Large intestine (tissue), 1 donor: ENCODE results near the gene SEMA3G. TPM values are rescaled to one million over a fixed set of nuclear protein-coding genes. Genes with fewer than 3 reads are reported as not detected.

ENCODE experiments used
- polyA plus RNA-seq: library from polyadenylated mRNA; unstranded; fragments of 120-200 nt; gene quantifications from one replicate; pipeline ENCODE4 v1.2.1, GENCODE V29; 2013

The SEMA3G gene
- polyA plus RNA-seq, 1 donor = 2.9 TPM

Other genes with a start within 250 kb of the SEMA3G start
- gene ALAS1, start 246.9 kb downstream of the SEMA3G start, polyA plus RNA-seq = 37.2 TPM
- gene TLR9, start 219.5 kb downstream of the SEMA3G start, polyA plus RNA-seq = 0.37 TPM
- gene TWF2, start 205.9 kb downstream of the SEMA3G start, polyA plus RNA-seq = 19.9 TPM
- gene PPM1M, start 199.3 kb downstream of the SEMA3G start, polyA plus RNA-seq = 11.0 TPM
- 71.9 TPM for gene WDR82, start 166.5 kb downstream of the SEMA3G start, polyA plus RNA-seq
- gene GLYCTK, start 157.3 kb downstream of the SEMA3G start, polyA plus RNA-seq = 165 TPM
- gene DNAH1, start 128.8 kb downstream of the SEMA3G start, polyA plus RNA-seq = 22.9 TPM
- 59.0 TPM for gene BAP1, start 35.1 kb downstream of the SEMA3G start, polyA plus RNA-seq
- 10.4 TPM for gene PHF7, start 34.4 kb downstream of the SEMA3G start, polyA plus RNA-seq
- 1.8 TPM for gene TNNC1, start 8.9 kb upstream of the SEMA3G start, polyA plus RNA-seq
- 85.9 TPM for gene NISCH, start 10.5 kb upstream of the SEMA3G start, polyA plus RNA-seq
- 43.5 TPM for gene STAB1, start 50.2 kb upstream of the SEMA3G start, polyA plus RNA-seq
- 67.6 TPM for gene NT5DC2, start 88.8 kb upstream of the SEMA3G start, polyA plus RNA-seq
- gene UQCC5, start 91.5 kb upstream of the SEMA3G start, polyA plus RNA-seq = 25.8 TPM
- gene PBRM1, start 240.8 kb upstream of the SEMA3G start, polyA plus RNA-seq = 37.5 TPM
- gene GNL3, start 240.9 kb upstream of the SEMA3G start, polyA plus RNA-seq = 96.2 TPM